H1 (cell line): ENCODE results near the gene CNR2. TPM values are rescaled to one million over a fixed set of nuclear protein-coding genes. Genes with fewer than 3 reads are reported as not detected.

Experiments
- POLR2AphosphoS5 ChIP-seq: IDR thresholded peaks from 2 replicates; pipeline ENCODE4 v1.6.1; 2011; ENCODE audit warnings: low read depth, low read length
- POU5F1 ChIP-seq: IDR thresholded peaks from 2 replicates; pipeline ENCODE4 v1.6.1; 2011; ENCODE audit warnings: low read depth, mild to moderate bottlenecking, low read length, moderate library complexity
- SIRT6 ChIP-seq: IDR thresholded peaks from one replicate; pipeline ENCODE4 v1.7.1; 2012; ENCODE audit warnings: low read length, inconsistent platforms
- SP4 ChIP-seq: IDR thresholded peaks from 2 replicates; pipeline ENCODE4 v1.6.1; 2012; ENCODE audit warnings: low read length, inconsistent platforms
- polyA plus RNA-seq, 7 experiments: library from polyadenylated mRNA; depleted of rRNA in 3 of 7; stranded (reverse) in 5 of 7; unstranded in 2 of 7; fragments of >200 nt in 5 of 7; fragments of 200-250 nt in 2 of 7; gene quantifications; 1 replicate in 5 of 7; 2 replicates in 1 of 7; 4 replicates in 1 of 7; pipeline versions ENCODE4 v1.2.1 to v1.2.3, GENCODE V29; 2011 to 2013; ENCODE audit warnings: missing spikeins in 2 of 7, mixed read lengths in 2 of 7
- total RNA-seq: library from RNA; stranded (reverse); fragmentation: NEBNext Ultra II Directional; extraction: Animal tissue kit (Norgen Biotek cat#: 25700); gene quantifications from 2 replicates; pipeline ENCODE4 v1.2.1, GENCODE V29; 2021

The CNR2 gene
- total and polyA plus RNA-seq, 2 of the 8 experiments (the other 6 are each of a cell fraction or from before 2014, with no cell fraction given): not detected

DNA sequence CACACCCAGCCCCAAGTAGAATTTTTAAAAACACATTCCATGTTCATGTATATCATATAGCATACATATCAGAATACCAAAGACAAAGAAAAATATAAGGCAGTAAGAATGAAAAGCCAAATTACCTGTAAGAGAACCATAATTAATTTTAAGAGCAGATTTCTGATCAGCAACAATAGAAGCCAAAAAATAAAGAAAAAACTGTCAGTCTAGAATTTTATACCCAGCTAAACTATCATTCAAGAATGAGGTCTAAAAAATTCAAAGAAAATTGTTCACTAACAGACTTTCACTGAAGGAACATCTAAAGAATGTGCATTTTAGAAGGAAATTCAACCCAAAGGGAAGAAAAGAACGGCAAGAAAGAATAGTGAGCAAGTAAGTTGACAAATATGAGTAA, 34.5 kb downstream of the CNR2 start (continued):
- TF ChIP-seq POU5F1: no peak
- no peak for TF ChIP-seq SIRT6
- no peak for TF ChIP-seq SP4
- no peak for TF ChIP-seq POLR2AphosphoS5
